Measurements from ENCODE around the gene PPFIA3. TPM values are rescaled to one million over a fixed set of nuclear protein-coding genes. Genes with fewer than 3 reads are reported as not detected.

The PPFIA3 gene
- total RNA-seq, 1 donor from 2014 or later: 5.0 TPM

- no peak overlapping the region for H3K27ac Mint-ChIP-seq
- no peaks in the 10 kb centered on the region for H3K9me3 Mint-ChIP-seq
- peaks cover 75% of the 10 kb centered on the region for H3K27me3 Mint-ChIP-seq (ENCODE audit: low read depth)
- intact Hi-C loops (cut with micrococcal nuclease): no loop called here
- peaks cover 16% of the 10 kb centered on the region for H3K4me1 Mint-ChIP-seq (ENCODE audit: low read depth)
- H3K36me3 Mint-ChIP-seq (ENCODE audit: low read depth): no peaks in the 10 kb centered on the region
- DNase-seq (ENCODE audit: low spot score): no peak
- no peak overlapping the region for H3K4me3 Mint-ChIP-seq (ENCODE audit: low read depth)
Observed at GRCh38 chr19:49150944-49151243, 31.6 kb downstream of the PPFIA3 start.

- H3K4me1 Mint-ChIP-seq (ENCODE audit: low read depth): peaks cover 13% of the 10 kb centered on the region
- no peaks in the 10 kb centered on the region for H3K9me3 Mint-ChIP-seq
- intact Hi-C loops (cut with micrococcal nuclease): no loop called here
- H3K36me3 Mint-ChIP-seq (ENCODE audit: low read depth): no peaks in the 10 kb centered on the region
- H3K27me3 Mint-ChIP-seq (ENCODE audit: low read depth): peaks cover 76% of the 10 kb centered on the region
- H3K27ac Mint-ChIP-seq: no peak overlapping the region
- H3K4me3 Mint-ChIP-seq (ENCODE audit: low read depth): peak overlapping the region; percentile 50
- DNase-seq (ENCODE audit: low spot score): peak; percentile 26
Observed at GRCh38 chr19:49151267-49152118, 32.1 kb downstream of the PPFIA3 start.

- Mint-ChIP-seq H3K4me1 (ENCODE audit: low read depth) (peaks cover 13% of the 10 kb centered on the region), H3K27ac (no peak overlapping the region), H3K27me3 (ENCODE audit: low read depth) (peaks cover 72% of the 10 kb centered on the region), H3K4me3 (ENCODE audit: low read depth) (no peak overlapping the region), H3K9me3 (no peaks in the 10 kb centered on the region), H3K36me3 (ENCODE audit: low read depth) (no peaks in the 10 kb centered on the region)
- intact Hi-C loops (cut with micrococcal nuclease): no loop called here
- DNase-seq (ENCODE audit: low spot score): no peak
Observed at GRCh38 chr19:49152119-49152550, 32.8 kb downstream of the PPFIA3 start.

GRCh38 chr19:49153167-49153809 is 33.9 kb downstream of the PPFIA3 start:
- DNase-seq (ENCODE audit: low spot score): no peak
- intact Hi-C loops (cut with micrococcal nuclease): no loop called here
- Mint-ChIP-seq H3K9me3 (no peaks in the 10 kb centered on the region), H3K4me1 (ENCODE audit: low read depth) (peaks cover 14% of the 10 kb centered on the region), H3K4me3 (ENCODE audit: low read depth) (peak overlapping the region; percentile 27), H3K27me3 (ENCODE audit: low read depth) (peaks cover 70% of the 10 kb centered on the region), H3K27ac (no peak overlapping the region), H3K36me3 (ENCODE audit: low read depth) (no peaks in the 10 kb centered on the region)

- Mint-ChIP-seq H3K27me3 (ENCODE audit: low read depth) (peaks cover 68% of the 10 kb centered on the region), H3K27ac (no peak overlapping the region), H3K36me3 (ENCODE audit: low read depth) (no peaks in the 10 kb centered on the region), H3K4me3 (ENCODE audit: low read depth) (no peak overlapping the region), H3K4me1 (ENCODE audit: low read depth) (peaks cover 12% of the 10 kb centered on the region), H3K9me3 (no peaks in the 10 kb centered on the region)
- no peak for DNase-seq (ENCODE audit: low spot score)
- intact Hi-C loops (cut with micrococcal nuclease): no loop called here
Observed at GRCh38 chr19:49154279-49154678, 34.9 kb downstream of the PPFIA3 start.

GRCh38 chr19:49155005-49155819 is 35.9 kb downstream of the PPFIA3 start, which contains the start of gene HRC:
Gene HRC, minus strand, starts transcription at chr19:49155396. Its CDS starts 159 bp downstream, at chr19:49155237.
- no peak within 1 kb of the TSS for H3K27ac Mint-ChIP-seq
- H3K9me3 Mint-ChIP-seq: no peaks in the 10 kb centered on the region
- peaks cover 8% of the 10 kb centered on the region for H3K4me1 Mint-ChIP-seq (ENCODE audit: low read depth)
- no peak within 1 kb of the TSS for H3K4me3 Mint-ChIP-seq (ENCODE audit: low read depth)
- peaks cover 66% of the 10 kb centered on the region for H3K27me3 Mint-ChIP-seq (ENCODE audit: low read depth)
- intact Hi-C loops (cut with micrococcal nuclease): no loop called here
- H3K36me3 Mint-ChIP-seq (ENCODE audit: low read depth): no peaks in the 10 kb centered on the region
- DNase-seq (ENCODE audit: low spot score): no peak

- Mint-ChIP-seq H3K4me3 (ENCODE audit: low read depth) (no peak overlapping the region), H3K36me3 (ENCODE audit: low read depth) (no peaks in the 10 kb centered on the region), H3K27me3 (ENCODE audit: low read depth) (peaks cover 70% of the 10 kb centered on the region), H3K4me1 (ENCODE audit: low read depth) (peaks cover 6% of the 10 kb centered on the region), H3K9me3 (no peaks in the 10 kb centered on the region), H3K27ac (no peak overlapping the region)
- intact Hi-C loops (cut with micrococcal nuclease): no loop called here
- DNase-seq (ENCODE audit: low spot score): no peak
Observed at GRCh38 chr19:49155820-49156346, 36.5 kb downstream of the PPFIA3 start.

GRCh38 chr19:49157445-49158224 is 38.3 kb downstream of the PPFIA3 start, which contains the start of gene TRPM4:
Gene TRPM4, plus strand, starts transcription at chr19:49157792. Its CDS starts 75 bp downstream, at chr19:49157867.
- intact Hi-C loops (cut with micrococcal nuclease): no loop called here
- peak within 1 kb of the TSS; percentile 75 for H3K4me3 Mint-ChIP-seq (ENCODE audit: low read depth)

GRCh38 chr19:49160450-49161189 is 41.3 kb downstream of the PPFIA3 start:
- H3K4me1 Mint-ChIP-seq (ENCODE audit: low read depth): peaks cover 6% of the 10 kb centered on the region
- H3K9me3 Mint-ChIP-seq: no peaks in the 10 kb centered on the region
- peaks cover 31% of the 10 kb centered on the region for H3K27me3 Mint-ChIP-seq (ENCODE audit: low read depth)
- no peaks in the 10 kb centered on the region for H3K36me3 Mint-ChIP-seq (ENCODE audit: low read depth)
- intact Hi-C loops (cut with micrococcal nuclease): no loop called here
- no peak for DNase-seq (ENCODE audit: low spot score)
- H3K27ac Mint-ChIP-seq: no peak overlapping the region
- H3K4me3 Mint-ChIP-seq (ENCODE audit: low read depth): no peak overlapping the region

More at GRCh38 chr19:49157445-49158224, 38.3 kb downstream of the PPFIA3 start, which contains the start of gene TRPM4:
- no peaks in the 10 kb centered on the region for H3K36me3 Mint-ChIP-seq (ENCODE audit: low read depth)
- H3K27me3 Mint-ChIP-seq (ENCODE audit: low read depth): peaks cover 55% of the 10 kb centered on the region
- H3K4me1 Mint-ChIP-seq (ENCODE audit: low read depth): peaks cover 6% of the 10 kb centered on the region
- DNase-seq (ENCODE audit: low spot score): peak; percentile 54
- H3K27ac Mint-ChIP-seq: no peak within 1 kb of the TSS
- no peaks in the 10 kb centered on the region for H3K9me3 Mint-ChIP-seq

GRCh38 chr19:49161987-49162386 is 42.6 kb downstream of the PPFIA3 start:
- no peak for DNase-seq (ENCODE audit: low spot score)
- Mint-ChIP-seq H3K27ac (no peak overlapping the region), H3K36me3 (ENCODE audit: low read depth) (no peaks in the 10 kb centered on the region), H3K4me3 (ENCODE audit: low read depth) (no peak overlapping the region), H3K27me3 (ENCODE audit: low read depth) (peaks cover 24% of the 10 kb centered on the region), H3K9me3 (no peaks in the 10 kb centered on the region), H3K4me1 (ENCODE audit: low read depth) (peaks cover 6% of the 10 kb centered on the region)
- intact Hi-C loops (cut with micrococcal nuclease): no loop called here

- H3K36me3 Mint-ChIP-seq (ENCODE audit: low read depth): no peaks in the 10 kb centered on the region
- H3K9me3 Mint-ChIP-seq: no peaks in the 10 kb centered on the region
- no peak for DNase-seq (ENCODE audit: low spot score)
- H3K4me3 Mint-ChIP-seq (ENCODE audit: low read depth): no peak overlapping the region
- H3K4me1 Mint-ChIP-seq (ENCODE audit: low read depth): no peaks in the 10 kb centered on the region
- intact Hi-C loops (cut with micrococcal nuclease): no loop called here
- H3K27me3 Mint-ChIP-seq (ENCODE audit: low read depth): peaks cover 8% of the 10 kb centered on the region
- H3K27ac Mint-ChIP-seq: no peak overlapping the region
Observed at GRCh38 chr19:49165111-49165750, 45.9 kb downstream of the PPFIA3 start.

Measured in activated T-helper 2 cell treated with anti-CD3 and anti-CD28 coated beads, Interferon-gamma antibody, Interleukin-2, Interleukin-4, amounts not matched to agents 10 μg/mL and 5 μg/mL and 100 μg/mL, durations not matched to agents 14 hours and 24 hours and 36 hours (primary cell).